IPS-15b (cell line): ENCODE results near the gene KL.

Experiments
- H3K27me3 ChIP-seq: one replicate; pipeline ENCODE4 v1.6.1; 2013; ENCODE audit warnings: low read length; ENCODE audit not compliant: control insufficient read depth, insufficient read depth
- H3K36me3 ChIP-seq: one replicate; pipeline ENCODE4 v1.6.1; 2013; ENCODE audit warnings: low read length; ENCODE audit not compliant: control insufficient read depth, insufficient read depth
- H3K4me1 ChIP-seq: one replicate; pipeline ENCODE4 v1.6.1; 2013; ENCODE audit warnings: mild to moderate bottlenecking, low read length; ENCODE audit not compliant: control insufficient read depth, insufficient read depth
- H3K4me3 ChIP-seq: one replicate; pipeline ENCODE4 v1.5.1; 2013; ENCODE audit warnings: low read depth, low read length
- H3K9ac ChIP-seq: one replicate; pipeline ENCODE4 v1.6.1; 2013; ENCODE audit warnings: low read depth, mild to moderate bottlenecking, low read length
- H3K9me3 ChIP-seq: one replicate; pipeline ENCODE4 v1.6.1; 2013; ENCODE audit warnings: mild to moderate bottlenecking, low read length; ENCODE audit not compliant: control insufficient read depth, insufficient read depth

The KL gene

DNA sequence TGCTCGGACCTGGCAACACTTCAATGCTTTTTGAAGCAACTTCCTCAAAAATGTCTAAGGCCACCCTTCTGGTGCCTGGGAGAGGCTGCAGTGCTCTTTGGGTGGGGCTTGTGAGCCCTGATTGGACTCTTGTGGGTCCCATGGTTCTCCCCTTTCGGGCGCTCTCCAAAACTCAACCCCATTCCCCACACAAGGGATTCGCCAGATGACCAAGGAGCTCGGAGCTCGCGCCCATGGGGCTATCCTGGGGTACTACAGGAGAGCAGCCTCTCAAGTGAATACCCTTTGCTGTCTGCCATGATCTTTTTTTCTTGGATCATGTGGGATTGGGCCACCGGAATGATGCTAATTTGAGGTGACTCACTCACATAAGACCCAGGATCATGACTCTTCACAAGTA, 29.7 kb upstream of the KL start:
- Histone ChIP-seq H3K9ac (no peak overlapping the region), H3K27me3 (no peaks in the 10 kb centered on the region), H3K4me3 (no peak overlapping the region), H3K4me1 (no peaks in the 10 kb centered on the region), H3K9me3 (no peaks in the 10 kb centered on the region), H3K36me3 (no peaks in the 10 kb centered on the region)

DNA sequence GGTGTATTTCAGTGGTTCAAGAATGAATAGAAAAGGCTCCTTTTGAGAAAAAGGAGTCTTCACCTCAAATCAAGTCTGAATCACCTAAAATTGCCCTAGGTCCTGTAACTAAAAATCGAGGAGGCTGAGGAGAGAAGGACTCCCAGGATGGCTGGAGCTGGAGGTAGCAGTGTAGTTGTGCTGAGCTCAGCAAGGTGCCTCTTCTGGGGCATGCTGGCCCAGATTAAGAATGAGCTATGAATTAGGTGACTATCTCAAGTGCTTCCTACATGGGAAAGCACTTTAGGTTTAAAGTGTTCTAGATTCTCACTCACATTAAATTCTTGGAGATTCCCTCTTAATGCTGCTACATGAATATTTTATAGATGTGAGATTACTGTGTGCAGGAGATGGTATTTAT, 28.8 kb upstream of the KL start:
- Histone ChIP-seq H3K4me1 (no peaks in the 10 kb centered on the region), H3K9ac (no peak overlapping the region), H3K9me3 (no peaks in the 10 kb centered on the region), H3K4me3 (no peak overlapping the region), H3K36me3 (no peaks in the 10 kb centered on the region), H3K27me3 (no peaks in the 10 kb centered on the region)

DNA sequence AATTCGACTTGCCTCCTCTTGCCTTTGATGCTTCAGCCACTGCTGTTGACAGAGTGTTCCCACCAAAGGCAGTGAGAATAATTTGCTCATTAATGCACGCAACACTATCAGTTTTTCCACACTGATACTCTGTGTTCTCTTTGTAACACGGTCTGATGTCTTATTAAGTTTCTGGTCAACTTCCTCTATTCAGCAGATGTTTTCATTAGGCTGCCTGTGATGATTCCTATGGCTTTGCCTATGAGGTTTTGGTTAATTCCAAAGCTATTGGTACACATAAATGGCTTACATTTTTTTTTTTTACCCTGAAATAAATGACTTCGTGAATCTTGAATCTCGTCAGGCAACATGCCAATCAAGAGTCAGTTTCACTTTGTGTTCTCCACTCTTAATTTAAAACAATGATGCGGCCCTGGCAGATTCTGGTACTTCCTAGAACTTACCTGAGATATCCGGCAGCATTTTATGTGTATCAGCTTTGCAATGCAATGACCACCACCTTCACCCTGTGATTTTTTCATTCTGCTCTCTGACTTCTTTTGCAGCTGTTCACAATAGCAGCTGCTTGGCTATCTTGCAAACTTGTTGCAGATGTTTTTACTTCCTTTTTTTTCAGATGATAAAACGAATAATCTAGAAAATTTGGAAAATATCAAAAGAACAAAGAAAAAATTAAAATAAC, 27.5 kb upstream of the KL start:
- Histone ChIP-seq H3K36me3 (no peaks in the 10 kb centered on the region), H3K9ac (no peak overlapping the region), H3K27me3 (no peaks in the 10 kb centered on the region), H3K4me3 (no peak overlapping the region), H3K4me1 (no peaks in the 10 kb centered on the region), H3K9me3 (no peaks in the 10 kb centered on the region)

DNA sequence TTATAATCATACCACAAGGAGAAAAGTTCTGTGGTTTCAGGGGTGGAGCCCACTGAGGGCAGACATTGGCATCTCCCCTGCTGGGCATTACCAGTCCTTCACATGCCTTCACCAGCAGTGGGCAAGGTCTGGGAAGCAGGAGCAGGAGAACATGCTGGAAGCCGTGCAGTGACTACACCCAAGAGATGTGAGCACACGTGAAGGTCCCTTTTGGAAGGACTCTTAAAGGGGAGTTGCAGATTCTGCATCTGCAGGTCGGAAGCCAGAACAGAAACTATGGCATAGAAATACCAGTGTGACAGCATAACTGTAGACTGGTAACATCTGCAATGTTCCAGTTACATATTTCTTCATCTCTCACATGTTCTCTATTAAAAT, 26.9 kb upstream of the KL start:
- H3K4me1 ChIP-seq = no peaks in the 10 kb centered on the region
- H3K4me3 ChIP-seq = no peak overlapping the region
- no peaks in the 10 kb centered on the region for H3K27me3 ChIP-seq
- no peak overlapping the region for H3K9ac ChIP-seq
- H3K36me3 ChIP-seq = no peaks in the 10 kb centered on the region
- H3K9me3 ChIP-seq = no peaks in the 10 kb centered on the region

DNA sequence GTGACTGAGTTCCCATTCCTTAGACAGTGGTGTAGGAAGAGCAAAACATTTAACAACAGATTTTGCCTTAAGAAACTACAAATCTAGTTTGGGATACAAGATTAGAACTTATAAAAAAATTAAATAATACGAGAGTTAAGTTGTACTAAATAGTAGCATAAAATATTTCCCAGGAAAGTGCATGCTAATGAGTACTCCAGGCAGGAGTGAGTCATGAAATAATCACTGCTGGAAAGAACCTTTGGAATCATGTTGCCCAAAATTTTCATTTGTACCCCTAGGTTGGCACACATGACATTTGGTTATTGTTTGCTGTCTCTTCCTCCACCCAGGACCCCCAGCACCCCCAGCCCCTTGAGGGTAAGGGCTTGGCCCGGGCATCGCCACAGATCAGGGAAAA, 26.3 kb upstream of the KL start:
- Histone ChIP-seq H3K4me1 (no peaks in the 10 kb centered on the region), H3K36me3 (no peaks in the 10 kb centered on the region), H3K4me3 (no peak overlapping the region), H3K9me3 (no peaks in the 10 kb centered on the region), H3K27me3 (no peaks in the 10 kb centered on the region), H3K9ac (no peak overlapping the region)

DNA sequence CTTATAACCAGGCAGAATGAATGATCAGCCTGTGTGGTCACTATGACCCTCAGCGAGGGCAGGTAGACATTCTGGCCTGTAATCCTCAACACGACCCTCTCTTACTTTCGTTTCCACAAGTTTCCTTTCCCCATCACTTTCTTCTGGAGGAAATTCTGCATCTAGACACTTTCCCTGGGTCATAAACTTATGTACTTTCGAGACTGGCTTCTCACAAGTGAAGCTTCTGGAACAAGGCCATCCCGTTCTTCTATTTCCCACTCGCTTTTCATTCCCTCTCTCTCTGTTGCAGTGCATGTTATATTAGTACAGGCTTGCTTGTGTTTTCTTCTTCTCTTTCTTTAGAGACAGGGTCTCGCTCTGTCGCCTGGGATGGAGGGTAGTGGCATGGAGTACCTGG, 23.1 kb upstream of the KL start:
- no peaks in the 10 kb centered on the region for H3K27me3 ChIP-seq
- H3K36me3 ChIP-seq = no peaks in the 10 kb centered on the region
- H3K9me3 ChIP-seq = no peaks in the 10 kb centered on the region
- no peak overlapping the region for H3K9ac ChIP-seq
- no peaks in the 10 kb centered on the region for H3K4me1 ChIP-seq
- no peak overlapping the region for H3K4me3 ChIP-seq

DNA sequence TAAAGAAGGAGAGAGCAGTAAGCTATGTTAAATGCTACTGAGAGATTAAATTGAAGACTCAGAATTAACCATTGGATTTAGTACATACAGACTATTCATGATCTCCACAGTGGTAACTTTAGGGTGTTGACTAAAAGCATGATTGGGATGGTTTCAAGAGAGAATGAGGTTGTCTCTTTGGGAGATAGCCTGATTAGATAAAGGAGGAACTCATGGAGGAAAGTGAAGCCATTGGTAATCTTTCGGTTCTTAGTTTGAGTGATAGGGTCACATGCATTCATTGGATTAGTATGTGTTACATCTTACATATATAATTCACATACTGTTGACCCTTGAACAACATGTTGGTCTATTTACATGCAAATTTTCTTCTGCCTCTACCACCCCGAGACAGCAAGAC, 18.8 kb upstream of the KL start:
- no peaks in the 10 kb centered on the region for H3K27me3 ChIP-seq
- no peaks in the 10 kb centered on the region for H3K4me1 ChIP-seq
- no peak overlapping the region for H3K4me3 ChIP-seq
- H3K9ac ChIP-seq = no peak overlapping the region
- H3K36me3 ChIP-seq = no peaks in the 10 kb centered on the region
- H3K9me3 ChIP-seq = no peaks in the 10 kb centered on the region

DNA sequence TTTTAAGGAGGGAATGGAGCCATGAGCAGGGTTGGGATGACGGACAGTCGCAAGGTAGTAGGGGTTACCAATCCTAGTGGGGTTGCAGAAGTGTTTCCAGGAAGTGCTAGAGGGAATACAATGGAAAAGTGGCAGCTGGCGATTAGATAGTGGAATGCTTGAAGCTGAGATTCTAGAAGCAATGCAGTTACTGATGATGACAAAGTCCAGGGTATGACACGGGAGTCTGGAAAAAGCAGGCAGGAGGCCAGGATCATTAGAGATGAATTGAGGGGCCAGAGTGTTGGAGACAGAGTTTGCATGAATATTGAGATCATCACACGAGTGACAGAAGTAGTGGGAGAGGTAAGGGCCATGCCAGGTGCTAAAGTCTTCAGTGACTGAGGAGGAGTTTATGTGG, 17.3 kb upstream of the KL start:
- Histone ChIP-seq H3K4me1 (no peaks in the 10 kb centered on the region), H3K9ac (no peak overlapping the region), H3K27me3 (no peaks in the 10 kb centered on the region), H3K36me3 (no peaks in the 10 kb centered on the region), H3K9me3 (no peaks in the 10 kb centered on the region), H3K4me3 (no peak overlapping the region)

DNA sequence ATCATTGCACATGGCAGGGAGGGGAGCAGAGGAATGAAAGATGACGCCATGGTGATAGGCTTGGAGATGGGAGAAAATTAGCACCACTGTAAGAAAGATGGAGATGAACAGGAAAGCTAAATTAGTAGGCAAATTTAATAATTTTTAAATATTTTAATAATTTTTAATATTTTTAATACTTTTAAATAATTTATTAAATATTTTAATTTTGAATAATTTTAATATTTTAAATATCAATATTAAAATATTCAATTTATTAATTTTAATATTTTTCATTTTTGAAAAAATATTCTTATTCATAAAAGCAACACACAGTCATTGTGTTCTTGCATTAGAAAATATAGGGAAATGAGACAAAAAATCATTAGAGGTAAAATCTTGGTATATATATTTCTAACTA, 15.9 kb upstream of the KL start:
- peaks cover 3% of the 10 kb centered on the region for H3K4me1 ChIP-seq
- no peaks in the 10 kb centered on the region for H3K27me3 ChIP-seq
- no peak overlapping the region for H3K9ac ChIP-seq
- H3K36me3 ChIP-seq = no peaks in the 10 kb centered on the region
- no peaks in the 10 kb centered on the region for H3K9me3 ChIP-seq
- no peak overlapping the region for H3K4me3 ChIP-seq

DNA sequence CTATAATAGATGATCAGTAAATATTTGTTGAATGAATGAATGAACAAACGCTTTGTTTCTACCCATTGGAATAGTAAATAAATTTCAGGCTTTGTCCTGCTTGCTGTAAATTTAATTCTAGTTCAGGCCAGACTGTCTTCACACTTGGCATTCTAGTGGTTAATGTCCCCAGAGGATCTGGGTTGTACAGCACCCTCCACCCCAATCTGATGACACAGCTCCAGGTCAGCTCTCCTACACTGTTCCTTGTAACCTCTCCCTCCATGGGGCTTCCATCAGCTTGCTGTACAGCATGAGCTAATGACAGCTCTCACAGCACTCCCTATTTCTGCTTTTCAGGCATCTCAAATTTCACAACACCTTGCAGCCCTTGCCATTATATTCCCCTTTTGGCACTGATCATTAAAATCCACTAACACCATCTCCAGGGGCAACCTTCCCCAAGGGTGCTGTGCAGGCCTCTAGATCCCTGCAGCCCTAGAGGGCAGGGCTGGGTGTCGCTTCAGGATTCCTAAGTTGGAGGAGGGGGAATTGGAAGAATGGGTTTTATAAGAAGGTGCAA, 12.7 kb upstream of the KL start:
- no peaks in the 10 kb centered on the region for H3K36me3 ChIP-seq
- H3K4me3 ChIP-seq = no peak overlapping the region
- H3K9me3 ChIP-seq = peaks cover 7% of the 10 kb centered on the region
- no peaks in the 10 kb centered on the region for H3K27me3 ChIP-seq
- peaks cover 11% of the 10 kb centered on the region for H3K4me1 ChIP-seq
- no peak overlapping the region for H3K9ac ChIP-seq

DNA sequence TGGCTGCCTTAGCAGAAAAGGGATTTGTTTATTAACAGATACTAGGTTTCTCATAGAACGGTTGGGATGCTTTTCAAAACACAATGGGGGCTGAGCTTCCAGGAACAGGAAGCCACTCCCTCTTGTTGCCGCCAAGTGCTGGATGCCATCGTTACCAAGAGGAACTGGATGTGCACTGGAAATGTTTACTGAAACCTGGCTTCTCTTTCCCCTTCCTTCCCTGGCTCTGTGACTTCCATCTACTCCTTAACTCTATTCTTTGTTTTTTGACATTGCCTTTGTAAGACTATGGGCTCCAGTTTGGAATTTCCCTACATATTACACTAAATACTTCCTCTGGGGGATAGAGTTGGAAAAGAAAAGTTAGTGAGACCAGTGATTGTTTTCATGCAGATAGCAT, 11.7 kb upstream of the KL start:
- H3K9me3 ChIP-seq = peaks cover 12% of the 10 kb centered on the region

DNA sequence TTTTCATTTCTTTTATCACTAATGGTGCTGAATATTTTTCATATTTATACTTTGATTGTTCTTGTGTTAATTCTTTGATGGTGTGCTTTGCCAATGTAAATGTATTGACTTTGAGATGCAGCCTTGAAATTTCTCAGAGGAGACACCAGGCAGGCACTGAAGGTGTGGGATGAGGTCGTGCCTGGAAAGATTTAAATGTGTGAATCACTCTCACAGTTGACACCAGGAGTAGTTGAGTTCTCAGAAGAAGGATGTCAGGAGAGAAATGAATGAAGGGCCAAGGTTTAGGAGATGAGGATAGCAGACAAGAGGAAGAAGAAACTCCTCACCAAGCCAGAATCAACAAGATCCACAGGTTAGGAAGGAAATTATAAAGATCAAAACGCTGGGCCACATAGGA, 10.1 kb upstream of the KL start:
- Histone ChIP-seq H3K27me3 (no peaks in the 10 kb centered on the region), H3K4me1 (peaks cover 11% of the 10 kb centered on the region), H3K36me3 (no peaks in the 10 kb centered on the region), H3K9ac (no peak overlapping the region), H3K4me3 (no peak overlapping the region), H3K9me3 (peaks cover 12% of the 10 kb centered on the region)

More for the DNA sequence above, 11.7 kb upstream of the KL start:
- H3K27me3 ChIP-seq = no peaks in the 10 kb centered on the region
- H3K4me1 ChIP-seq = peaks cover 11% of the 10 kb centered on the region
- H3K9ac ChIP-seq = no peak overlapping the region
- H3K36me3 ChIP-seq = no peaks in the 10 kb centered on the region
- H3K4me3 ChIP-seq = no peak overlapping the region
